ENCODE results near the gene MEI1.

MEI1 gene

GRCh38 chr22:41798736-41799135 lies 99.4 kb downstream of the MEI1 start:
- no peak for DNase-seq

- DNase-seq, result no peak
Observed at GRCh38 chr22:41799486-41800347, 100.4 kb downstream of the MEI1 start.

- DNase-seq, result peak; percentile 63
Observed at GRCh38 chr22:41800348-41801146, 101.2 kb downstream of the MEI1 start, which contains the start of gene CCDC134. TSS of gene CCDC134 (plus strand) at chr22:41800679. CDS start at chr22:41808891, 8,212 bp downstream.

- DNase-seq, result no peak
Observed at GRCh38 chr22:41801147-41801819, 102.0 kb downstream of the MEI1 start.

- no peak for DNase-seq
Observed at GRCh38 chr22:41801886-41802285, 102.6 kb downstream of the MEI1 start.

GRCh38 chr22:41805639-41806038 lies 106.3 kb downstream of the MEI1 start:
- no peak for DNase-seq

GRCh38 chr22:41808400-41808799 lies 109.1 kb downstream of the MEI1 start:
- DNase-seq, result no peak

GRCh38 chr22:41810022-41810421 lies 110.7 kb downstream of the MEI1 start:
- no peak for DNase-seq

- no peak for DNase-seq
Observed at GRCh38 chr22:41812805-41813545, 113.7 kb downstream of the MEI1 start.

GRCh38 chr22:41813726-41814410 lies 114.6 kb downstream of the MEI1 start:
- DNase-seq, result no peak

GRCh38 chr22:41815716-41816115 lies 116.4 kb downstream of the MEI1 start:
- no peak for DNase-seq

- no peak for DNase-seq
Observed at GRCh38 chr22:41816241-41816640, 116.9 kb downstream of the MEI1 start.

GRCh38 chr22:41816871-41817270 lies 117.6 kb downstream of the MEI1 start:
- DNase-seq, result no peak

GRCh38 chr22:41818011-41818410 lies 118.7 kb downstream of the MEI1 start:
- no peak for DNase-seq

GRCh38 chr22:41818596-41818995 lies 119.3 kb downstream of the MEI1 start:
- no peak for DNase-seq

GRCh38 chr22:41819257-41819656 lies 120.0 kb downstream of the MEI1 start:
- no peak for DNase-seq

GRCh38 chr22:41820447-41820846 lies 121.1 kb downstream of the MEI1 start:
- DNase-seq, result no peak

- DNase-seq, result no peak
Observed at GRCh38 chr22:41821471-41822316, 122.4 kb downstream of the MEI1 start.

- DNase-seq, result peak; percentile 26
Observed at GRCh38 chr22:41822317-41823057, 123.2 kb downstream of the MEI1 start.

- DNase-seq, result no peak
Observed at GRCh38 chr22:41823797-41824196, 124.5 kb downstream of the MEI1 start.

Measured in NCI-H446 treated with DMSO at 0.1 percent for 48 hours (cell line).